GM18867 (cell line): Measurements from ENCODE around the gene ERVW-1.

Source experiments
- ATAC-seq: cut with Tn5 transposase; IDR thresholded peaks from one replicate; pipeline ENCODE4 v1.9.1; 2021; ENCODE audit warnings: mild to moderate bottlenecking, moderate library complexity; ENCODE audit not compliant: unreplicated experiment

Gene ERVW-1

DNA sequence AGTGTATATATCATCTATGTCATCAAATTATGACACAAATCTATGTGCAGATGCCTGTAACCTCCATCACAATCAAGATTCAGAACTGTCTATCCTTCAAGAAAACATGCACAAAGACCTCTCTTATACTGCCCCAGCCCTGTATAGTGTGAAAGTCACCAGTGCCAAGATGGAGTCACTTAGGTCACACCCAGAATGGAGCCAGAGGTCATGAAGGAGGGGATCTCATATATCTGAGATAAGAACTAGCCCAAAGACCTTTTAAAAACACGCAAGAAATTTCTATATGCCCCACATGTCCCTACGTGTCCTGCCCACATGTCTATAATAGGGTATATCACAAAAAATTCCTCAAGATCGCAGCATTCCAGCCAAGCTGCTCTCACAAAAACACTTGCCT is 50.6 kb downstream of the ERVW-1 start:
- no peak for ATAC-seq

DNA sequence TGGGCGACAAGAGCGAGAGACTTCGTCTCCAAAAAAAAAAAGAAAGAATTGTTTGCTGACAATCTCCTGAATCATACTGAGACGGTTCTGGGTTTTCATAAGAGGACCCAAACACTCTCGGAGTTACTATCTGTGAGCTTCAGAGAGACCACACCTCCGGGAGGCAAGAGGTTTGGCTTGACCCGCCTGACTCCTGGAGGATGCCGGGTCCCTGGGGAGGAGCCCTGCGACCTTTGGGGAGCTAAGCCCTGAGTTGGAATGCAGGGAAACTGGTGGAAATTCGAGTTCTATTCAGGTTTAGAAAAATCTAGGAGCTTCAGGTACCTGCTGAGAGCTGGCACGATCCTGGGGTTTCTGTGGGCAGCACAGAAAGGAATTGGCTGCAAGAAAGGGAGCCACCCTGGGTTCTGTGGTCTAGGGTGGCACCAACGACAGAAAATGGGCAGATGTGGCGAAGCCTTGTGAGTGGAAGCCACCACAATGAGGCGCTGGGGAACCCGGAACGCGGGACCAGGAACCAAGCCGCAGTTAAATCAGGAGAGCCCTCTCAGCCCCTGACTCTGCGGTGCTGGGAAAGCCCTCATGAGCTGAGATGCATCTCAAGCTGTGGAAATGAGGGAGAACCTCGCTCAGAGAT is 52.3 kb downstream of the ERVW-1 start:
- ATAC-seq: no peak

DNA sequence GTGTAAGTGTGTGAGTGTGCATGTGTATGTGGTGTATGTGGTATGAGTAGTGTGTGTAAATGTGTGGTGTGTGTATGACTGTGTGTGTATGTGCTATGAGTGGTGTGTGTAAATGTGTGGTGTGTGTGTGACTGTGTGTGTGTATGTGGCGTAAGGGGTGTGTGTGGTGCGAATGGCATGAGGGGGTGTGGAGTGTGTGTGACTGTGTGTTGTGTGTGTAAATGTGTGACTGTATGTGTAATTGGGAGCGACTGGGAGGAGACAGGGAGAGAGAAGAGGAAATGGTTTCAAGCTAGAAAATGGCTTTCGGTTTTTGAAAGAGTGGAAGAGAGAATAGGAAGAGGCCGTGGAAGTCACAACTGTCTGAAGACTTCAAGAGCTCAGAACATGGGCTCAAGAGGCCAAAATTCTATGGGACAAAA is 54.0 kb downstream of the ERVW-1 start:
- no peak for ATAC-seq

DNA sequence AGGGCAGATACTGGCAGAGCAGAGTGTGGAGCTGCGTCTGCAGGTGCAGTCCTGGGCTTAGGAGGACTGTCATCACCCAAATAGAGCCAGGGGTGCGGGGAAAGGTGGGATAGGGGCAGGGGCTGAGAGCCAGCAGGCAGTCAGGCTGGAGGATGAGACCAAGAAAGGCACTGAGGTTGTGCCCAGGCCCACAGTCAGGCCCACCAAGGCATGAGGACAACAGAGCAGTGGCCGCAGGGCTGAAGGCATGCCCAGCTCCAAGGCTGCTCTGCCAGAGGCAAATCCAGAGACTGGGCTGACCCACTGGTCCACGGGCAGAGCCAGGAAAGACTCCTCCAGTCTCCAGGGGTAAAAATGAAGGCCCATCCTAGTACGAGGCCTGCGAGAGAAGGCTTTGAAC is 54.8 kb downstream of the ERVW-1 start:
- no peak for ATAC-seq

DNA sequence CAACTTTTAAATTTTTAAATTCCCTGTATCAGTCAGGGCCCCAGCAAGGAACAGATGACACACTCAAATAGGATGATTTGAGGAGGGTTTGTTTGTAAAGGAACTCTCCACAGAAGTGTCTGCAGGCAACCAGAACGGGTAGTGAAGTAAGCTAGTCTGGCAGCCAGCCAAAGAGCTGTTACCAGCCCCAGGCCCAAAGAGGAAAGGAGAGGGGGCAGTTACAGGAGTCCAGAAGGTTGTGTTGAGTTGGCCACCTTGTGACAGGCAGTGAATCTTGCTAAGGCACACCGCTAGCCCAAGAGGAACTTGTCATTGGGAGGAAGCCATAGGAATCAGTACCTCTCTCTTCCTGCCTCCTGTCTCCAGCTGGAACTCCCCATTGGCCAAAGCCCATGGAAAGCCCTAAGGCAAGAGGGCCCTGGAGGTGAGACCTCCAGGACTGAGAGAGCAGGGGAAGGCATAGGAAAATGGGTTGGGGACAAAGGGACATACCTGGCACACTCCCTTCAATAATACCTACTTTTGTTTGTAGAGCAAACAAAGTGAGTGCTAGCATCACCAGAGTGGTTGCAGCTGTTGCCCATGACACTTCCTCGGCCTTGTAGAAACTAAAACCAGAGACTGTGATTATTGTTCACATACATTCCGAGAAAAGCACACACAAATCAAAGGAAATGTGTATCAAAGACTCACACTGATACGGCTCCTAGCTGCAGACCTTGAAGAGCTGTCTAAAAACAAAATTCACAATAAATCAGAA is 55.9 kb downstream of the ERVW-1 start:
- no peak for ATAC-seq
